Lower leg skin (tissue), 4 donors: ENCODE measurements around the gene BRWD1. TPM values are rescaled to one million over a fixed set of nuclear protein-coding genes. Genes with fewer than 3 reads are reported as not detected.

ENCODE experiments used
- DNase-seq, 2 donors: peaks; one replicate each; pipeline ENCODE4 v3.0.0-alpha.2; 2019; ENCODE audit warnings: low spot score in 2 of 2
- H3K4me3 ChIP-seq: fragments of 200-600 bp; sonication (generic); 2 replicates; pipeline ENCODE4 v1.5.1; 2017; ENCODE audit warnings: mild to moderate bottlenecking, low read depth; ENCODE audit not compliant: poor library complexity, severe bottlenecking
- CTCF ChIP-seq, 3 donors: fragments of 450-650 bp; IDR thresholded peaks; one replicate each; pipeline ENCODE4 v1.5.1; 2016; ENCODE audit warnings: antibody characterized with exemption in 3 of 3, mild to moderate bottlenecking in 3 of 3, moderate library complexity in 2 of 3
- POLR2A ChIP-seq, 2 donors: fragments of 450-650 bp; IDR thresholded peaks; one replicate each; pipeline ENCODE4 v1.6.1; 2016 to 2017; ENCODE audit warnings: antibody characterized with exemption in 2 of 2, mild to moderate bottlenecking in 1 of 2, moderate library complexity in 1 of 2
- WGBS, 2 donors: methylation state at CpG; one replicate each; pipeline ENCODE4 v1.1.5; 2018; 5-methylcytosine and 5-hydroxymethylcytosine counted together
- intact Hi-C: fragments of 100-400 bp; cut with DNase I; formaldehyde crosslinking; loops from one replicate; pipeline ENCODE4 v1.15.0; 2023; ENCODE audit warnings: low total_unique reads
- total RNA-seq, 4 donors: library from RNA; depleted of rRNA; stranded (reverse); fragments of >200 nt; gene quantifications; one replicate each; pipeline ENCODE4 v1.1.0, GENCODE V29; 2016

The BRWD1 gene
- total RNA-seq, 4 donors from 2014 or later, result 42.2 to 57.2 (median 52.6) TPM

- TF ChIP-seq CTCF (IDR thresholded peaks at IDR 0.05) (no peak), POLR2A (IDR thresholded peaks at IDR 0.05) (no peak)
- intact Hi-C loops, result no loop called here
- 89 to 96% methylated on average over 5 to 7 of the region's 7 CpGs for WGBS, 2 donors
- peak in 1 of 2 donors; percentile 40 for DNase-seq
- no peak overlapping the region for H3K4me3 ChIP-seq
These were observed 13.3 kb upstream of the BRWD1 start for GRCh38 chr21:39326607-39327307.

GRCh38 chr21:39325458-39325857, 12.0 kb upstream of the BRWD1 start:
- no peak for TF ChIP-seq CTCF (IDR thresholded peaks at IDR 0.05)
- no peak for DNase-seq
- H3K4me3 ChIP-seq, result no peak overlapping the region
- intact Hi-C loops, result no loop called here
- 90 to 98% methylated on average over 4 of the region's 4 CpGs for WGBS, 2 donors

GRCh38 chr21:39321424-39321823, 8.0 kb upstream of the BRWD1 start:
- no peak for DNase-seq
- intact Hi-C loops, result no loop called here
- WGBS, 2 donors, result 81 to 83% methylated on average over 6 of the region's 6 CpGs
- no peak overlapping the region for H3K4me3 ChIP-seq
- TF ChIP-seq POLR2A (IDR thresholded peaks at IDR 0.05) (no peak), CTCF (IDR thresholded peaks at IDR 0.05) (no peak)

- 63 to 66% methylated on average over 3 of the region's 3 CpGs for WGBS, 2 donors
- peak in 1 of 2 donors; percentile 79 for DNase-seq
- H3K4me3 ChIP-seq, result no peak overlapping the region
- TF ChIP-seq CTCF (IDR thresholded peaks at IDR 0.05) (no peak), POLR2A (IDR thresholded peaks at IDR 0.05) (no peak)
- intact Hi-C loops, result no loop called here
These were observed 6.4 kb upstream of the BRWD1 start for GRCh38 chr21:39319814-39320332.

- no peak overlapping the region for H3K4me3 ChIP-seq
- 44 to 53% methylated on average over 6 of the region's 6 CpGs for WGBS, 2 donors
- peak; percentile 32 to 83 for DNase-seq
- TF ChIP-seq CTCF (IDR thresholded peaks at IDR 0.05) (no peak), POLR2A (IDR thresholded peaks at IDR 0.05) (no peak)
- intact Hi-C loops, result no loop called here
These were observed 5.9 kb upstream of the BRWD1 start for GRCh38 chr21:39319251-39319756.
